ENCODE results near the gene UBE2QL1.

Gene UBE2QL1

GRCh38 chr5:6435356-6435755 lies 13.3 kb upstream of the UBE2QL1 start:
- Histone ChIP-seq H3K27me3 (ENCODE audit: low read length) (no peaks in the 10 kb centered on the region), H3K9me3 (ENCODE audit: insufficient read depth, low read length) (no peaks in the 10 kb centered on the region), H2AFZ (ENCODE audit: low read depth, low read length, severe bottlenecking) (no peak overlapping the region), H3K27ac (ENCODE audit: low read depth, low read length) (no peak overlapping the region), H3K9ac (ENCODE audit: low read length) (no peak overlapping the region), H3K4me2 (ENCODE audit: low read depth, low read length, poor library complexity, severe bottlenecking) (no peak overlapping the region), H3K4me3 (ENCODE audit: insufficient read depth, low read length, poor library complexity, severe bottlenecking) (no peak overlapping the region), H3K9me2 (replicated peaks; ENCODE audit: insufficient read depth, low read length) (no peaks in the 10 kb centered on the region), H3K36me3 (ENCODE audit: low read length) (no peaks in the 10 kb centered on the region), H4K20me1 (ENCODE audit: low read depth, low read length) (no peaks in the 10 kb centered on the region), H3F3A (ENCODE audit: insufficient read depth) (no peaks in the 10 kb centered on the region), H3K79me2 (ENCODE audit: insufficient read depth, low read length) (no peaks in the 10 kb centered on the region)
- TF ChIP-seq EZH2phosphoT487 (conservative IDR thresholded peaks at IDR 0.05; ENCODE audit: low read length) = no peak
- TF ChIP-seq, protein P1, sequence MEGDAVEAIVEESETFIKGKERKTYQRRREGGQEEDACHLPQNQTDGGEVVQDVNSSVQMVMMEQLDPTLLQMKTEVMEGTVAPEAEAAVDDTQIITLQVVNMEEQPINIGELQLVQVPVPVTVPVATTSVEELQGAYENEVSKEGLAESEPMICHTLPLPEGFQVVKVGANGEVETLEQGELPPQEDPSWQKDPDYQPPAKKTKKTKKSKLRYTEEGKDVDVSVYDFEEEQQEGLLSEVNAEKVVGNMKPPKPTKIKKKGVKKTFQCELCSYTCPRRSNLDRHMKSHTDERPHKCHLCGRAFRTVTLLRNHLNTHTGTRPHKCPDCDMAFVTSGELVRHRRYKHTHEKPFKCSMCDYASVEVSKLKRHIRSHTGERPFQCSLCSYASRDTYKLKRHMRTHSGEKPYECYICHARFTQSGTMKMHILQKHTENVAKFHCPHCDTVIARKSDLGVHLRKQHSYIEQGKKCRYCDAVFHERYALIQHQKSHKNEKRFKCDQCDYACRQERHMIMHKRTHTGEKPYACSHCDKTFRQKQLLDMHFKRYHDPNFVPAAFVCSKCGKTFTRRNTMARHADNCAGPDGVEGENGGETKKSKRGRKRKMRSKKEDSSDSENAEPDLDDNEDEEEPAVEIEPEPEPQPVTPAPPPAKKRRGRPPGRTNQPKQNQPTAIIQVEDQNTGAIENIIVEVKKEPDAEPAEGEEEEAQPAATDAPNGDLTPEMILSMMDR (IDR thresholded peaks at IDR 0.05; ENCODE audit: insufficient read depth, low read length, poor library complexity, severe bottlenecking) = no peak

DNA sequence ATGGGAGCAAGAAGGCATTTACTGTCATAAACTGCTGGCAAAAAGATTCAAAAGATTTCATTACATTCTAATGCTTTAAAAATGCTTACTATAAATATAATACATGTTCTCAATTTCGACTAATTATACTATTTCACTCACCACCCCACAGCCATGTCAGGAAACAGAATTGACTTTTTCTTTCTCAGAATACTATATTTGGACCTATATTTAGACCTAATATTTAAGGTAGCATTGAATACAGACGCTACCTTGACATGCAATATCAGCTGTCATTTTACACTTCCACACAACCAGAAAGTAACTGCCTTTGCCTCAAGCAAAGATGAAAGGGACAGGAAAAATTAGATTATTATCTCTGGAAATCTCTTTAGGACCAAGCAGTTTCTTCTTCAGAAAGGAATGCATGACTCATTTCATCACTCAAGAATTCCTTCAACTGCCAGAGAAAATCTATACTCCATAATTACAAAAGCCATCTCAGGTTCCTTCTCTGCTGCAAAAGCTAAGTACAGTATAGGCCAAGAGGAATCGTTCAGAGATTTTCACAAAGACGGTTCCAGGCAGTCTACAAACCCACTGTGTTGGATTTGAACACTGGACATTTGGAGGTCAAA lies 11.8 kb upstream of the UBE2QL1 start:
- Histone ChIP-seq H3K9me3 (ENCODE audit: insufficient read depth, low read length) (no peaks in the 10 kb centered on the region), H3K27ac (ENCODE audit: low read depth, low read length) (no peak overlapping the region), H3K79me2 (ENCODE audit: insufficient read depth, low read length) (no peaks in the 10 kb centered on the region), H3K9me2 (replicated peaks; ENCODE audit: insufficient read depth, low read length) (no peaks in the 10 kb centered on the region), H3K36me3 (ENCODE audit: low read length) (no peaks in the 10 kb centered on the region), H3K9ac (ENCODE audit: low read length) (no peak overlapping the region), H3K4me3 (ENCODE audit: insufficient read depth, low read length, poor library complexity, severe bottlenecking) (no peak overlapping the region), H3K27me3 (ENCODE audit: low read length) (no peaks in the 10 kb centered on the region), H2AFZ (ENCODE audit: low read depth, low read length, severe bottlenecking) (no peak overlapping the region), H4K20me1 (ENCODE audit: low read depth, low read length) (no peaks in the 10 kb centered on the region), H3F3A (ENCODE audit: insufficient read depth) (no peaks in the 10 kb centered on the region), H3K4me2 (ENCODE audit: low read depth, low read length, poor library complexity, severe bottlenecking) (no peak overlapping the region)
- no peak for TF ChIP-seq EZH2phosphoT487 (conservative IDR thresholded peaks at IDR 0.05; ENCODE audit: low read length)
- TF ChIP-seq, protein P1 (IDR thresholded peaks at IDR 0.05; ENCODE audit: insufficient read depth, low read length, poor library complexity, severe bottlenecking) = no peak

- Histone ChIP-seq H3K36me3 (ENCODE audit: low read length) (no peaks in the 10 kb centered on the region), H4K20me1 (ENCODE audit: low read depth, low read length) (no peaks in the 10 kb centered on the region), H3K9ac (ENCODE audit: low read length) (no peak overlapping the region), H3K27ac (ENCODE audit: low read depth, low read length) (no peak overlapping the region), H3K4me2 (ENCODE audit: low read depth, low read length, poor library complexity, severe bottlenecking) (no peak overlapping the region), H2AFZ (ENCODE audit: low read depth, low read length, severe bottlenecking) (no peak overlapping the region), H3K9me2 (replicated peaks; ENCODE audit: insufficient read depth, low read length) (no peaks in the 10 kb centered on the region), H3F3A (ENCODE audit: insufficient read depth) (no peaks in the 10 kb centered on the region), H3K4me3 (ENCODE audit: insufficient read depth, low read length, poor library complexity, severe bottlenecking) (no peak overlapping the region), H3K79me2 (ENCODE audit: insufficient read depth, low read length) (no peaks in the 10 kb centered on the region), H3K27me3 (ENCODE audit: low read length) (no peaks in the 10 kb centered on the region), H3K9me3 (ENCODE audit: insufficient read depth, low read length) (no peaks in the 10 kb centered on the region)
- no peak for TF ChIP-seq EZH2phosphoT487 (conservative IDR thresholded peaks at IDR 0.05; ENCODE audit: low read length)
- TF ChIP-seq, protein P1 (IDR thresholded peaks at IDR 0.05; ENCODE audit: insufficient read depth, low read length, poor library complexity, severe bottlenecking) = no peak
Measured at GRCh38 chr5:6439588-6440550, 8.8 kb upstream of the UBE2QL1 start.

Data from SU-DHL-6 (cell line).